Endothelial cell (in vitro differentiated cells): ENCODE data around the gene LTB4R. TPM values are rescaled to one million over a fixed set of nuclear protein-coding genes. Genes with fewer than 3 reads are reported as not detected.

Experiments
- DNase-seq: peaks from one replicate; pipeline ENCODE4 v3.0.0; 2021; ENCODE audit warnings: low spot score
- H3K27ac Mint-ChIP-seq: one replicate; pipeline ENCODE4 v1.8.0; 2021; ENCODE audit warnings: mixed read lengths, inconsistent platforms; ENCODE audit not compliant: unreplicated experiment
- H3K27me3 Mint-ChIP-seq: one replicate; pipeline ENCODE4 v1.8.0; 2021; ENCODE audit warnings: mild to moderate bottlenecking, moderate library complexity, mixed read lengths, inconsistent platforms; ENCODE audit not compliant: unreplicated experiment
- H3K36me3 Mint-ChIP-seq: one replicate; pipeline ENCODE4 v1.8.0; 2021; ENCODE audit warnings: mild to moderate bottlenecking, low read depth, mixed read lengths, inconsistent platforms; ENCODE audit not compliant: unreplicated experiment
- H3K4me1 Mint-ChIP-seq: one replicate; pipeline ENCODE4 v1.8.0; 2021; ENCODE audit warnings: mild to moderate bottlenecking, mixed read lengths, inconsistent platforms; ENCODE audit not compliant: unreplicated experiment
- H3K4me3 Mint-ChIP-seq: one replicate; pipeline ENCODE4 v1.8.0; 2021; ENCODE audit warnings: mild to moderate bottlenecking, mixed read lengths, inconsistent platforms; ENCODE audit not compliant: unreplicated experiment
- H3K9me3 Mint-ChIP-seq: one replicate; pipeline ENCODE4 v1.8.0; 2021; ENCODE audit warnings: mixed read lengths, inconsistent platforms; ENCODE audit not compliant: unreplicated experiment
- CTCF ChIP-seq: fragments of 200-600 bp; sonication (generic); IDR thresholded peaks from one replicate; pipeline ENCODE4 v1.5.0; 2021; ENCODE audit warnings: antibody characterized with exemption; ENCODE audit not compliant: unreplicated experiment
- total RNA-seq: library from RNA; stranded (reverse); fragmentation: NEBNext Ultra II Directional; extraction: Animal tissue kit (Norgen Biotek cat#: 25700); gene quantifications from one replicate; pipeline ENCODE4 v1.2.1, GENCODE V29; 2021; ENCODE audit not compliant: unreplicated experiment

The LTB4R gene
- total RNA-seq, 1 donor from 2014 or later = 9.5 TPM

- peaks cover 16% of the 10 kb centered on the region for H3K27me3 Mint-ChIP-seq
- H3K36me3 Mint-ChIP-seq = no peaks in the 10 kb centered on the region
- no peaks in the 10 kb centered on the region for H3K9me3 Mint-ChIP-seq
These were observed 31.6 kb downstream of the LTB4R start for GRCh38 chr14:24342889-24343288.

GRCh38 chr14:24343795-24344660 lies 32.7 kb downstream of the LTB4R start:
- DNase-seq = no peak
- Mint-ChIP-seq H3K36me3 (no peaks in the 10 kb centered on the region), H3K27me3 (peaks cover 12% of the 10 kb centered on the region), H3K27ac (no peak overlapping the region), H3K4me3 (no peak overlapping the region), H3K4me1 (peaks cover 12% of the 10 kb centered on the region), H3K9me3 (no peaks in the 10 kb centered on the region)
- TF ChIP-seq CTCF = no peak

More at GRCh38 chr14:24342889-24343288, 31.6 kb downstream of the LTB4R start:
- peaks cover 19% of the 10 kb centered on the region for H3K4me1 Mint-ChIP-seq
- no peak for DNase-seq
- no peak for TF ChIP-seq CTCF
- H3K27ac Mint-ChIP-seq = no peak overlapping the region
- no peak overlapping the region for H3K4me3 Mint-ChIP-seq

- Mint-ChIP-seq H3K4me1 (peaks cover 15% of the 10 kb centered on the region), H3K36me3 (no peaks in the 10 kb centered on the region), H3K4me3 (no peak overlapping the region), H3K9me3 (no peaks in the 10 kb centered on the region), H3K27me3 (peaks cover 16% of the 10 kb centered on the region), H3K27ac (no peak overlapping the region)
- no peak for TF ChIP-seq CTCF
- DNase-seq = no peak
These were observed 35.8 kb downstream of the LTB4R start for GRCh38 chr14:24347134-24347533.

DNA sequence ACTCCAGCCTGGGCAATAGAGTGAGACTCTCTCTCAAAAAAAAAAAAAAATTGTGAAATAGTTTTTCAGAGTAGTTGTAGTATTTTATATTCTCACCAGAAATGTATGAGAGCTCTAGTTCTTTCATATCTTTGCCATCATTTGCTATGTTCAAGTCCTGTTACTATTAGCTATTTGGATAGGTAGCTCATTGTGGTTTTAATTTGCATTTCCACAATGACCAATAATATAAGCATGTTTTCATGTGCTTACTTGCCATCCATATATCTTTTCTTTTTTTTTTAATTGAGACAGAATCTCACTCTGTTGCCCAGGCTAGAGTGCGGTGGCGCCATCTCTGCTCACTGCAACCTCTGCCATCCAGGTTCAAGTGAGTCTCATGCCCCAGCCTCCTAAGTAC lies 36.9 kb downstream of the LTB4R start:
- no peak overlapping the region for H3K4me3 Mint-ChIP-seq
- H3K9me3 Mint-ChIP-seq = no peaks in the 10 kb centered on the region
- H3K27ac Mint-ChIP-seq = no peak overlapping the region
- peaks cover 16% of the 10 kb centered on the region for H3K27me3 Mint-ChIP-seq
- DNase-seq = no peak
- H3K4me1 Mint-ChIP-seq = peaks cover 16% of the 10 kb centered on the region
- no peak for TF ChIP-seq CTCF
- H3K36me3 Mint-ChIP-seq = no peaks in the 10 kb centered on the region

- no peak for TF ChIP-seq CTCF
- no peaks in the 10 kb centered on the region for H3K36me3 Mint-ChIP-seq
- DNase-seq = no peak
- H3K27ac Mint-ChIP-seq = no peak overlapping the region
- H3K27me3 Mint-ChIP-seq = peaks cover 17% of the 10 kb centered on the region
- peaks cover 19% of the 10 kb centered on the region for H3K4me1 Mint-ChIP-seq
- no peaks in the 10 kb centered on the region for H3K9me3 Mint-ChIP-seq
- H3K4me3 Mint-ChIP-seq = no peak overlapping the region
These were observed 38.4 kb downstream of the LTB4R start for GRCh38 chr14:24349742-24350141.
